Hepatocyte (in vitro differentiated cells): ENCODE results near the gene RASAL2.

Experiments used
- EZH2 ChIP-seq: fragments of 200-600 bp; sonication (generic); IDR thresholded peaks from 2 replicates; pipeline ENCODE4 v1.6.1; 2016; ENCODE audit warnings: antibody characterized with exemption, mild to moderate bottlenecking, borderline replicate concordance
- EZH2phosphoT487 ChIP-seq: fragments of 200-600 bp; sonication (generic); IDR thresholded peaks from one replicate; pipeline ENCODE4 v1.6.1; 2018; ENCODE audit warnings: antibody characterized with exemption, mild to moderate bottlenecking, low read depth, moderate library complexity; ENCODE audit not compliant: unreplicated experiment, severe bottlenecking
- TF ChIP-seq, protein P1 (sequence below): fragments of 200-600 bp; sonication (generic); IDR thresholded peaks from 2 replicates; pipeline ENCODE4 v1.5.1; 2016; ENCODE audit warnings: antibody characterized with exemption, mild to moderate bottlenecking; ENCODE audit not compliant: poor library complexity

- TF ChIP-seq, protein P1, sequence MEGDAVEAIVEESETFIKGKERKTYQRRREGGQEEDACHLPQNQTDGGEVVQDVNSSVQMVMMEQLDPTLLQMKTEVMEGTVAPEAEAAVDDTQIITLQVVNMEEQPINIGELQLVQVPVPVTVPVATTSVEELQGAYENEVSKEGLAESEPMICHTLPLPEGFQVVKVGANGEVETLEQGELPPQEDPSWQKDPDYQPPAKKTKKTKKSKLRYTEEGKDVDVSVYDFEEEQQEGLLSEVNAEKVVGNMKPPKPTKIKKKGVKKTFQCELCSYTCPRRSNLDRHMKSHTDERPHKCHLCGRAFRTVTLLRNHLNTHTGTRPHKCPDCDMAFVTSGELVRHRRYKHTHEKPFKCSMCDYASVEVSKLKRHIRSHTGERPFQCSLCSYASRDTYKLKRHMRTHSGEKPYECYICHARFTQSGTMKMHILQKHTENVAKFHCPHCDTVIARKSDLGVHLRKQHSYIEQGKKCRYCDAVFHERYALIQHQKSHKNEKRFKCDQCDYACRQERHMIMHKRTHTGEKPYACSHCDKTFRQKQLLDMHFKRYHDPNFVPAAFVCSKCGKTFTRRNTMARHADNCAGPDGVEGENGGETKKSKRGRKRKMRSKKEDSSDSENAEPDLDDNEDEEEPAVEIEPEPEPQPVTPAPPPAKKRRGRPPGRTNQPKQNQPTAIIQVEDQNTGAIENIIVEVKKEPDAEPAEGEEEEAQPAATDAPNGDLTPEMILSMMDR: no peak
- TF ChIP-seq EZH2: no peak
- no peak for TF ChIP-seq EZH2phosphoT487
Measured at GRCh38 chr1:178528953-178529335, 435.0 kb downstream of the RASAL2 start.
